SK-N-SH treated with all-trans-retinoic acid at 6 μM for 48 hours (cell line): ENCODE results near the gene GNPTG.

ENCODE experiments used
- ARNTL ChIP-seq: fragments of 450-650 bp; formaldehyde crosslinking; IDR thresholded peaks from 2 replicates; pipeline ENCODE4 v1.5.0; 2020; ENCODE audit warnings: low read depth, mild to moderate bottlenecking, moderate library complexity, borderline replicate concordance
- GLIS3 ChIP-seq: fragments of 250-450 bp; sonication (Bioruptor Pico); IDR thresholded peaks from 2 replicates; pipeline ENCODE4 v1.5.0; 2020; ENCODE audit warnings: mild to moderate bottlenecking, moderate library complexity
- RARB ChIP-seq: fragments of 250-450 bp; sonication (Bioruptor Pico); IDR thresholded peaks from 2 replicates; pipeline ENCODE4 v1.8.0; 2021; ENCODE audit warnings: mild to moderate bottlenecking, moderate library complexity
- SNAI2 ChIP-seq: fragments of 250-450 bp; sonication (Bioruptor Pico); IDR thresholded peaks from 2 replicates; pipeline ENCODE4 v1.5.0; 2020; ENCODE audit warnings: mild to moderate bottlenecking, moderate library complexity
- TOX ChIP-seq: fragments of 250-450 bp; sonication (Bioruptor Pico); IDR thresholded peaks from 2 replicates; pipeline ENCODE4 v1.8.0; 2021; ENCODE audit warnings: mild to moderate bottlenecking, moderate library complexity, borderline replicate concordance
- ZFP30 ChIP-seq: fragments of 450-650 bp; formaldehyde crosslinking; IDR thresholded peaks from 2 replicates; pipeline ENCODE4 v1.5.0; 2022; ENCODE audit warnings: mild to moderate bottlenecking, moderate library complexity
- ZNF70 ChIP-seq: fragments of 450-650 bp; formaldehyde crosslinking; IDR thresholded peaks from 2 replicates; pipeline ENCODE4 v1.5.0; 2020; ENCODE audit warnings: mild to moderate bottlenecking, moderate library complexity
- TF ChIP-seq, protein P1 (sequence below): fragments of 250-450 bp; sonication (Bioruptor Pico); IDR thresholded peaks from 2 replicates; pipeline ENCODE4 v1.5.1; 2021; ENCODE audit warnings: mild to moderate bottlenecking, moderate library complexity
- TF ChIP-seq, protein P2 (sequence below): fragments of 250-450 bp; sonication (Bioruptor Pico); IDR thresholded peaks from 2 replicates; pipeline ENCODE4 v1.8.0; 2020; ENCODE audit warnings: mild to moderate bottlenecking, moderate library complexity, borderline replicate concordance

DNA sequence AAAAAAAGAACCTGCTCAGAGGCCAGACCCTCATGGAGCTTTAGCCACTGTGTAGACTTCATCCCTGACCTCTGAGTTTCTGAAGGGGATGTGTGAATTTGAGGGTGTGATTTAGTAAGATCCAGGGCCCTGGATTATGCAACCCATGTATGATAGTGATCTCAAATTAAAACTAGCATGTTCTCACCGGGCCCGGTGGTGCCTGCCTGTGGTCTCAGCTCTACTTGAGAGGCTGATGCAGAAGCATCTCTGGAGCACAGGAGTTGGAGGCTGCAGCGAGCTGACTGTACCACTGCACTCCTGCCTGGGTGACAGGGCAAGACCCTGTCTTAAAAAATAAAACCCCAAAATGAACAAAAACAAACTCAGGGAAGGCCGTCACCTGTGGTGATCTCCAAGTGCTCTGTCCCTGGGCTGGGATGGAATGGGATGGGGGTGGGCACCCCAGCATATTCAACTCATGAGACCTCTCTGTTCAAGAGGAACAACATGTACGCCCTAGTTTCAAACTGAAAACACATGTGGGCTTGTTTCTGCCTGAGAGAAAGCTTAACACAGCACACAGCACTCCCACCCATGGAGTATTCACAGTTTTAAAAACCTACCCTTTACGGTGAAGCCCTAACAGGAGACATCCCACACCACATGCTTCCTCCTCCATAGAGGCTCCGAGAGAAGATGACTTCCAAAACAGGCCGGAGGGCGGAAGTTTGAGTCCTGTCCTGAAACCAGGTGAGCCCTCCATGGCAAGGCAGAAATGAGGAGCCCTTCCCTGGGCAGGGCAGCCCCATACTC, 30.1 kb downstream of the GNPTG start:
- TF ChIP-seq ZFP30 (CRISPR knock-in tag) (no peak), GLIS3 (no peak), TOX (CRISPR knock-in tag) (no peak), SNAI2 (CRISPR knock-in tag) (no peak), ZNF70 (CRISPR knock-in tag) (no peak), RARB (CRISPR knock-in tag) (no peak), ARNTL (CRISPR knock-in tag) (no peak)
- TF ChIP-seq, protein P1, sequence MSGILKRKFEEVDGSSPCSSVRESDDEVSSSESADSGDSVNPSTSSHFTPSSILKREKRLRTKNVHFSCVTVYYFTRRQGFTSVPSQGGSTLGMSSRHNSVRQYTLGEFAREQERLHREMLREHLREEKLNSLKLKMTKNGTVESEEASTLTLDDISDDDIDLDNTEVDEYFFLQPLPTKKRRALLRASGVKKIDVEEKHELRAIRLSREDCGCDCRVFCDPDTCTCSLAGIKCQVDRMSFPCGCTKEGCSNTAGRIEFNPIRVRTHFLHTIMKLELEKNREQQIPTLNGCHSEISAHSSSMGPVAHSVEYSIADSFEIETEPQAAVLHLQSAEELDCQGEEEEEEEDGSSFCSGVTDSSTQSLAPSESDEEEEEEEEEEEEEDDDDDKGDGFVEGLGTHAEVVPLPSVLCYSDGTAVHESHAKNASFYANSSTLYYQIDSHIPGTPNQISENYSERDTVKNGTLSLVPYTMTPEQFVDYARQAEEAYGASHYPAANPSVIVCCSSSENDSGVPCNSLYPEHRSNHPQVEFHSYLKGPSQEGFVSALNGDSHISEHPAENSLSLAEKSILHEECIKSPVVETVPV (CRISPR knock-in tag): no peak
- TF ChIP-seq, protein P2, sequence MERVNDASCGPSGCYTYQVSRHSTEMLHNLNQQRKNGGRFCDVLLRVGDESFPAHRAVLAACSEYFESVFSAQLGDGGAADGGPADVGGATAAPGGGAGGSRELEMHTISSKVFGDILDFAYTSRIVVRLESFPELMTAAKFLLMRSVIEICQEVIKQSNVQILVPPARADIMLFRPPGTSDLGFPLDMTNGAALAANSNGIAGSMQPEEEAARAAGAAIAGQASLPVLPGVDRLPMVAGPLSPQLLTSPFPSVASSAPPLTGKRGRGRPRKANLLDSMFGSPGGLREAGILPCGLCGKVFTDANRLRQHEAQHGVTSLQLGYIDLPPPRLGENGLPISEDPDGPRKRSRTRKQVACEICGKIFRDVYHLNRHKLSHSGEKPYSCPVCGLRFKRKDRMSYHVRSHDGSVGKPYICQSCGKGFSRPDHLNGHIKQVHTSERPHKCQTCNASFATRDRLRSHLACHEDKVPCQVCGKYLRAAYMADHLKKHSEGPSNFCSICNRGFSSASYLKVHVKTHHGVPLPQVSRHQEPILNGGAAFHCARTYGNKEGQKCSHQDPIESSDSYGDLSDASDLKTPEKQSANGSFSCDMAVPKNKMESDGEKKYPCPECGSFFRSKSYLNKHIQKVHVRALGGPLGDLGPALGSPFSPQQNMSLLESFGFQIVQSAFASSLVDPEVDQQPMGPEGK: no peak
